ENCODE measurements around the gene SLC31A2. TPM values are rescaled to one million over a fixed set of nuclear protein-coding genes. Genes with fewer than 3 reads are reported as not detected.
"Not testable (repeated sequence)": the region's sequence is repeated elsewhere in the genome, so short reads cannot be mapped to it uniquely, and the experiment has no call there.

The SLC31A2 gene
- total RNA-seq = 10 to 100 TPM; 16.3 to 23.7 TPM

GRCh38 chr9:113150670-113151611, at the start of gene SLC31A2:
Gene SLC31A2 (plus strand): TSS chr9:113151007. CDS start chr9:113151075, 68 bp downstream.
- H3K9me3 ChIP-seq = no peaks in the 10 kb centered on the region
- intact Hi-C loops (cut with DNase I) = no loop called here
- H3K4me3 ChIP-seq = peak within 1 kb of the TSS; percentile 85 to 86
- peak within 1 kb of the TSS in 3 of 4 donors; percentile 57 to 80 (median 76) for H3K27ac ChIP-seq
- no peaks in the 10 kb centered on the region for H3K36me3 ChIP-seq (replicated peaks in 1 of 2; ENCODE audit: insufficient read depth in 1 of 2, low read depth in 2 of 2)
- no peaks in the 10 kb centered on the region for H3K27me3 ChIP-seq
- H3K4me1 ChIP-seq = peaks cover 33% of the 10 kb centered on the region
- DNase-seq (peak; percentile 87 to 93 (median 90)), ATAC-seq (peak; percentile 93)
- 1% methylated on average over 10 to 67 of the region's 87 CpGs for WGBS, 2 donors
- TF ChIP-seq CTCF (IDR thresholded peaks at IDR 0.05) (peak in 5 of 7 experiments; percentile 8 to 42 (median 18)), POLR2A (IDR thresholded peaks at IDR 0.05) (peak; percentile 83 to 89 (median 86))

- H3K4me3 ChIP-seq; intact Hi-C loops (cut with DNase I); ATAC-seq; DNase-seq; H3K4me1 ChIP-seq; H3K9me3 ChIP-seq; H3K36me3 ChIP-seq (replicated peaks in 1 of 2; ENCODE audit: insufficient read depth in 1 of 2, low read depth in 2 of 2); H3K27me3 ChIP-seq; H3K27ac ChIP-seq: not testable (repeated sequence)
- WGBS, 2 donors = no CpG with 5 or more reads among the region's 6 CpGs
Observed at GRCh38 chr9:113105345-113105744, 45.5 kb upstream of the SLC31A2 start.

GRCh38 chr9:113111065-113111951, 39.5 kb upstream of the SLC31A2 start:
- peak; percentile 71 for ATAC-seq
- not testable (repeated sequence) for H3K4me1 ChIP-seq

GRCh38 chr9:113112706-113113510, 37.9 kb upstream of the SLC31A2 start:
- ATAC-seq = peak; percentile 66
- H3K36me3 ChIP-seq (replicated peaks in 1 of 2; ENCODE audit: insufficient read depth in 1 of 2, low read depth in 2 of 2); intact Hi-C loops (cut with DNase I); H3K4me1 ChIP-seq; H3K27me3 ChIP-seq; H3K4me3 ChIP-seq; H3K9me3 ChIP-seq; H3K27ac ChIP-seq: not testable (repeated sequence)
- WGBS, 2 donors = 0% methylated on average over 1 of the region's 54 CpGs
- TF ChIP-seq CTCF (IDR thresholded peaks at IDR 0.05) = peak in 5 of 7 experiments; percentile 9 to 87 (median 73)
- peak in 1 of 4 donors; percentile 16 for DNase-seq

More at GRCh38 chr9:113111065-113111951, 39.5 kb upstream of the SLC31A2 start:
- H3K36me3 ChIP-seq (replicated peaks in 1 of 2; ENCODE audit: insufficient read depth in 1 of 2, low read depth in 2 of 2); H3K9me3 ChIP-seq; intact Hi-C loops (cut with DNase I); H3K27me3 ChIP-seq; H3K4me3 ChIP-seq; H3K27ac ChIP-seq: not testable (repeated sequence)
- TF ChIP-seq CTCF (IDR thresholded peaks at IDR 0.05) = peak in 6 of 7 experiments; percentile 27 to 87 (median 74)
- 3 to 30% methylated on average over 3 to 12 of the region's 56 CpGs for WGBS, 2 donors
- DNase-seq = peak in 3 of 4 donors; percentile 10 to 15 (median 13)

- H3K4me3 ChIP-seq; H3K27ac ChIP-seq; intact Hi-C loops (cut with DNase I); H3K36me3 ChIP-seq (replicated peaks in 1 of 2; ENCODE audit: insufficient read depth in 1 of 2, low read depth in 2 of 2); DNase-seq; ATAC-seq; H3K4me1 ChIP-seq; H3K27me3 ChIP-seq; H3K9me3 ChIP-seq: not testable (repeated sequence)
- WGBS, 2 donors = no CpG with 5 or more reads among the region's 6 CpGs
Observed at GRCh38 chr9:113118829-113119228, 32.0 kb upstream of the SLC31A2 start.

Data from body of pancreas (tissue), 4 donors.